ENCODE measurements around the gene SLC25A19. TPM values are rescaled to one million over a fixed set of nuclear protein-coding genes. Genes with fewer than 3 reads are reported as not detected.

Gene SLC25A19
- total and polyA plus RNA-seq, 9 of the 15 experiments (the other 6 are each of a cell fraction or from before 2014, with no cell fraction given) = 33.4 to 76.6 (median 55.3) TPM

DNA sequence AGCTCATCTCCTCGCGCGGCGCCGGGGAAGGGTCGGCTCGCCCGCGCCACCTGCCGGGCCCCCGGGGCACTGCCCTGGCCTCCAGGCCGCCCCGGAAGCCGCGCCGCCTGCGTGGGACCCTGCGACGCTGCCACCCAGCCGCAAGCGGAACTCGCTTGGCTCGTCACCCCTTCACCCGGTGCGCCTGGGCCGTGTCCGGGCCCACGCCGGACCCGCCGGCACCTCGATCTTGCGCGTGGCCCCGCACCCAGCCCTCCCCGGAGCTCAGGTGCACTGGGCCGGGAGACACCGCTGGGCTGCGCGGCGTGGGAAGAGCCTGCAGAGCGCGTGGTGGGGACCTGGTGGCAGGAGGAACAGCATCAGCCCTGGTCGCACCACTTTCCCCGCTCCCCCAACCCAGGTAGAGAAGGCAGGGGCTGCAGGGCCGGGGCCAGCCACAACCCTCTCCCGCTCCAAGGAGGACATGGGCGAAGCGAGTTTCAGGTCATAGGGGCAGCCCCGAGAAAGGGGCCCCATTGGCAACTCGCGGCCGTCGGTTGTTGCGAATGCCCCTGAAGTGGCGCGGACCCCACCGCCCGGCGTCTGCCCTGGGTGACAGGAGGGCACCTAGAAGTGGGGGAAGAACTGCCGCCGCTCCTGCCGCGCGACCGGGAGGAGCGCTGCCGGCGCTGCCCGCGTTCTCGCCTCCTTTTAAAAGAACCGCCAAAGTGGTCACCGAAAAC is 17.8 kb downstream of the SLC25A19 start (continued):
- TF ChIP-seq, protein P1, sequence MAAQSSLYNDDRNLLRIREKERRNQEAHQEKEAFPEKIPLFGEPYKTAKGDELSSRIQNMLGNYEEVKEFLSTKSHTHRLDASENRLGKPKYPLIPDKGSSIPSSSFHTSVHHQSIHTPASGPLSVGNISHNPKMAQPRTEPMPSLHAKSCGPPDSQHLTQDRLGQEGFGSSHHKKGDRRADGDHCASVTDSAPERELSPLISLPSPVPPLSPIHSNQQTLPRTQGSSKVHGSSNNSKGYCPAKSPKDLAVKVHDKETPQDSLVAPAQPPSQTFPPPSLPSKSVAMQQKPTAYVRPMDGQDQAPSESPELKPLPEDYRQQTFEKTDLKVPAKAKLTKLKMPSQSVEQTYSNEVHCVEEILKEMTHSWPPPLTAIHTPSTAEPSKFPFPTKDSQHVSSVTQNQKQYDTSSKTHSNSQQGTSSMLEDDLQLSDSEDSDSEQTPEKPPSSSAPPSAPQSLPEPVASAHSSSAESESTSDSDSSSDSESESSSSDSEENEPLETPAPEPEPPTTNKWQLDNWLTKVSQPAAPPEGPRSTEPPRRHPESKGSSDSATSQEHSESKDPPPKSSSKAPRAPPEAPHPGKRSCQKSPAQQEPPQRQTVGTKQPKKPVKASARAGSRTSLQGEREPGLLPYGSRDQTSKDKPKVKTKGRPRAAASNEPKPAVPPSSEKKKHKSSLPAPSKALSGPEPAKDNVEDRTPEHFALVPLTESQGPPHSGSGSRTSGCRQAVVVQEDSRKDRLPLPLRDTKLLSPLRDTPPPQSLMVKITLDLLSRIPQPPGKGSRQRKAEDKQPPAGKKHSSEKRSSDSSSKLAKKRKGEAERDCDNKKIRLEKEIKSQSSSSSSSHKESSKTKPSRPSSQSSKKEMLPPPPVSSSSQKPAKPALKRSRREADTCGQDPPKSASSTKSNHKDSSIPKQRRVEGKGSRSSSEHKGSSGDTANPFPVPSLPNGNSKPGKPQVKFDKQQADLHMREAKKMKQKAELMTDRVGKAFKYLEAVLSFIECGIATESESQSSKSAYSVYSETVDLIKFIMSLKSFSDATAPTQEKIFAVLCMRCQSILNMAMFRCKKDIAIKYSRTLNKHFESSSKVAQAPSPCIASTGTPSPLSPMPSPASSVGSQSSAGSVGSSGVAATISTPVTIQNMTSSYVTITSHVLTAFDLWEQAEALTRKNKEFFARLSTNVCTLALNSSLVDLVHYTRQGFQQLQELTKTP (IDR thresholded peaks at IDR 0.05; ENCODE audit: low read depth in 1 of 2, partially characterized antibody in 2 of 2) = no peak
- TF ChIP-seq, protein P2, sequence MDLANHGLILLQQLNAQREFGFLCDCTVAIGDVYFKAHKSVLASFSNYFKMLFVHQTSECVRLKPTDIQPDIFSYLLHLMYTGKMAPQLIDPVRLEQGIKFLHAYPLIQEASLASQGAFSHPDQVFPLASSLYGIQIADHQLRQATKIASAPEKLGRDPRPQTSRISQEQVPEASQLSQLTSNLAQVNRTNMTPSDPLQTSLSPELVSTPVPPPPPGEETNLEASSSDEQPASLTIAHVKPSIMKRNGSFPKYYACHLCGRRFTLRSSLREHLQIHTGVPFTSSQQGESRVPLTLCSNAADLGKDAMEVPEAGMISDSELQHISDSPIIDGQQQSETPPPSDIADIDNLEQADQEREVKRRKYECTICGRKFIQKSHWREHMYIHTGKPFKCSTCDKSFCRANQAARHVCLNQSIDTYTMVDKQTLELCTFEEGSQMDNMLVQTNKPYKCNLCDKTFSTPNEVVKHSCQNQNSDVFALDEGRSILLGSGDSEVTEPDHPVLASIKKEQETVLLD (IDR thresholded peaks at IDR 0.05) = no peak
- TF ChIP-seq MXI1 (IDR thresholded peaks at IDR 0.05; ENCODE audit: low read depth, low read length) (no peak), TCF7L2 (IDR thresholded peaks at IDR 0.05; ENCODE audit: low read depth, low read length) (no peak), PURB (CRISPR knock-in tag; IDR thresholded peaks at IDR 0.05; ENCODE audit: low read depth) (no peak), ZNF766 (CRISPR knock-in tag; conservative IDR thresholded peaks at IDR 0.05) (no peak), STAT5A (IDR thresholded peaks at IDR 0.05; ENCODE audit: borderline replicate concordance, low read length) (no peak), ZNF347 (CRISPR knock-in tag; IDR thresholded peaks at IDR 0.05; ENCODE audit: low read depth) (no peak), ARNT (IDR thresholded peaks at IDR 0.05) (no peak), KLF10 (CRISPR knock-in tag; IDR thresholded peaks at IDR 0.05) (no peak), ZNF217 (CRISPR knock-in tag; IDR thresholded peaks at IDR 0.05) (no peak), TSC22D4 (tag; IDR thresholded peaks at IDR 0.05) (no peak), BACH1 (tag; IDR thresholded peaks at IDR 0.05) (no peak)
- TF ChIP-seq, protein P3, sequence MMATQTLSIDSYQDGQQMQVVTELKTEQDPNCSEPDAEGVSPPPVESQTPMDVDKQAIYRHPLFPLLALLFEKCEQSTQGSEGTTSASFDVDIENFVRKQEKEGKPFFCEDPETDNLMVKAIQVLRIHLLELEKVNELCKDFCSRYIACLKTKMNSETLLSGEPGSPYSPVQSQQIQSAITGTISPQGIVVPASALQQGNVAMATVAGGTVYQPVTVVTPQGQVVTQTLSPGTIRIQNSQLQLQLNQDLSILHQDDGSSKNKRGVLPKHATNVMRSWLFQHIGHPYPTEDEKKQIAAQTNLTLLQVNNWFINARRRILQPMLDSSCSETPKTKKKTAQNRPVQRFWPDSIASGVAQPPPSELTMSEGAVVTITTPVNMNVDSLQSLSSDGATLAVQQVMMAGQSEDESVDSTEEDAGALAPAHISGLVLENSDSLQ (IDR thresholded peaks at IDR 0.05) = no peak
- TF ChIP-seq, protein P4, sequence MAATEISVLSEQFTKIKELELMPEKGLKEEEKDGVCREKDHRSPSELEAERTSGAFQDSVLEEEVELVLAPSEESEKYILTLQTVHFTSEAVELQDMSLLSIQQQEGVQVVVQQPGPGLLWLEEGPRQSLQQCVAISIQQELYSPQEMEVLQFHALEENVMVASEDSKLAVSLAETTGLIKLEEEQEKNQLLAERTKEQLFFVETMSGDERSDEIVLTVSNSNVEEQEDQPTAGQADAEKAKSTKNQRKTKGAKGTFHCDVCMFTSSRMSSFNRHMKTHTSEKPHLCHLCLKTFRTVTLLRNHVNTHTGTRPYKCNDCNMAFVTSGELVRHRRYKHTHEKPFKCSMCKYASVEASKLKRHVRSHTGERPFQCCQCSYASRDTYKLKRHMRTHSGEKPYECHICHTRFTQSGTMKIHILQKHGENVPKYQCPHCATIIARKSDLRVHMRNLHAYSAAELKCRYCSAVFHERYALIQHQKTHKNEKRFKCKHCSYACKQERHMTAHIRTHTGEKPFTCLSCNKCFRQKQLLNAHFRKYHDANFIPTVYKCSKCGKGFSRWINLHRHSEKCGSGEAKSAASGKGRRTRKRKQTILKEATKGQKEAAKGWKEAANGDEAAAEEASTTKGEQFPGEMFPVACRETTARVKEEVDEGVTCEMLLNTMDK (IDR thresholded peaks at IDR 0.05; ENCODE audit: borderline replicate concordance, insufficient read depth, low read depth, low read length, poor library complexity, severe bottlenecking) = peak; percentile 88
- TF ChIP-seq, protein P5, sequence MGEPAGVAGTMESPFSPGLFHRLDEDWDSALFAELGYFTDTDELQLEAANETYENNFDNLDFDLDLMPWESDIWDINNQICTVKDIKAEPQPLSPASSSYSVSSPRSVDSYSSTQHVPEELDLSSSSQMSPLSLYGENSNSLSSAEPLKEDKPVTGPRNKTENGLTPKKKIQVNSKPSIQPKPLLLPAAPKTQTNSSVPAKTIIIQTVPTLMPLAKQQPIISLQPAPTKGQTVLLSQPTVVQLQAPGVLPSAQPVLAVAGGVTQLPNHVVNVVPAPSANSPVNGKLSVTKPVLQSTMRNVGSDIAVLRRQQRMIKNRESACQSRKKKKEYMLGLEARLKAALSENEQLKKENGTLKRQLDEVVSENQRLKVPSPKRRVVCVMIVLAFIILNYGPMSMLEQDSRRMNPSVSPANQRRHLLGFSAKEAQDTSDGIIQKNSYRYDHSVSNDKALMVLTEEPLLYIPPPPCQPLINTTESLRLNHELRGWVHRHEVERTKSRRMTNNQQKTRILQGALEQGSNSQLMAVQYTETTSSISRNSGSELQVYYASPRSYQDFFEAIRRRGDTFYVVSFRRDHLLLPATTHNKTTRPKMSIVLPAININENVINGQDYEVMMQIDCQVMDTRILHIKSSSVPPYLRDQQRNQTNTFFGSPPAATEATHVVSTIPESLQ (CRISPR knock-in tag; IDR thresholded peaks at IDR 0.05) = no peak
